HG03571 (cell line): ENCODE data around the gene MICA.
"Not testable (repeated sequence)": the region's sequence is repeated elsewhere in the genome, so short reads cannot be mapped to it uniquely, and the experiment has no call there.

Experiments
- ATAC-seq: cut with Tn5 transposase; IDR thresholded peaks from one replicate; pipeline ENCODE4 v1.9.1; 2021; ENCODE audit not compliant: unreplicated experiment

The MICA gene

DNA sequence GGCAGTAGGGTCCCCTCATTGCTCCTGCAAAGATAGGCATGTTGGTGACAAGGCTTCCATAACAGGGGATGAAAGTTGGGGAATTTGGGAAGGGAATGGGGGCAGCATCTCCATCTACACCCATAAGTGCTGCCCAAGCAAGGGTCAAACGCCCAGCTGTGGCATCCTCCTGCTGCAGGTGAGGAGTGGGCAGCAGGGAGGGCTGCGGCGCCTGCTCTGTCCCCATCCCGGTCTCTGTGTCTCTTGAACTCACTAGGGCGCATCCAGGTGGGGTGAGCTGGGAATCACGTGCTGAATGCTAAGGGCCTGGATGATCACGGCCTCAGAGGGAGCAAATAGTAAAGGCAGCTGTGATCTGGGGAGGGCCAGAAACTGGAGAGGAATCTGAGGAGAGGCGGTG, 9.1 kb downstream of the MICA start:
- ATAC-seq, result no peak

DNA sequence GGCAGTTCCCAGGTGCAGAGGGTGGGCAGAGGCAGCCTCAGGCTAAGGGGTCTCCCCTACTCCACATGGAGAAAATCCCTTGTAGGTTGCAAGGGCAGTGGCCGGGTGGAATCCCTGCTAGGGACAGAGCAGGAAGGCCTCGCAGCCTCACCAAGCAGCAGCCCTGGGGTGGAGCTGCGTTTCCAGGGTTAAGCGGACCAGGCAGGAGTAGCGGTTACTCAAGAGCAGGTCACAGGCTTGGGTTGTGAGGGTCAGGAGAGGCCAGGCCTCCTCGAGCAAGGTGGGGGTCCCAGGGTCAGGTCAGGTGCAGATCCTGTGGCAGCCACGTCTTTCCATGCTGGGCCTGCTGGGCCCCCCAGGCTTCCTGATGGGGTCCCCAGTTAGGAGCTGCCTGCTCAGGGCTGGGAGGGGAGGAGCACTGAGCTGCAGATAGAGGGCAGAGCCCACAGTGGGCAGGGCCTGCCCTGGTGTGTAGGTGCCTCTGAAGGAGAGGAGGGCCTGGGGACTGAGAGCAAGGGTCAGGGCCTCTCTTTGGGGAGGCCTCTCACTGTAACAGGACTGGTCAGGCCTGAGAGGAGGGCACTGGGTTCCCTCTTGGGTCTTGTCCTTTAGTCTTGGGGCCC, 10.9 kb downstream of the MICA start:
- not testable (repeated sequence) for ATAC-seq

DNA sequence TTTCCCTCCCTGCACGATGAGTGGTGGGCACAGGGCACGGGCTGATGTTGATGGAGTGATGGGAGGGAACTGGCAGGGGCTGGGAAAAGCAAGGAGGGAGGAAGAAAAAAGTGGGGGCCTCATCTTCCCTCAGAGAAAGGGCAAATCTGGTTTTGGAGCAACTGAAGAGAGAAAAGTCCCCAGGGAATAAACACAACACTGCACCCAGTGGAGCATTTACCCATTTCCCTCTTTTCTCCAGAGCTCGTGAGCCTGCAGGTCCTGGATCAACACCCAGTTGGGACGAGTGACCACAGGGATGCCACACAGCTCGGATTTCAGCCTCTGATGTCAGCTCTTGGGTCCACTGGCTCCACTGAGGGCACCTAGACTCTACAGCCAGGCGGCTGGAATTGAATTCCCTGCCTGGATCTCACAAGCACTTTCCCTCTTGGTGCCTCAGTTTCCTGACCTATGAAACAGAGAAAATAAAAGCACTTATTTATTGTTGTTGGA, 11.4 kb downstream of the MICA start:
- no peak for ATAC-seq

DNA sequence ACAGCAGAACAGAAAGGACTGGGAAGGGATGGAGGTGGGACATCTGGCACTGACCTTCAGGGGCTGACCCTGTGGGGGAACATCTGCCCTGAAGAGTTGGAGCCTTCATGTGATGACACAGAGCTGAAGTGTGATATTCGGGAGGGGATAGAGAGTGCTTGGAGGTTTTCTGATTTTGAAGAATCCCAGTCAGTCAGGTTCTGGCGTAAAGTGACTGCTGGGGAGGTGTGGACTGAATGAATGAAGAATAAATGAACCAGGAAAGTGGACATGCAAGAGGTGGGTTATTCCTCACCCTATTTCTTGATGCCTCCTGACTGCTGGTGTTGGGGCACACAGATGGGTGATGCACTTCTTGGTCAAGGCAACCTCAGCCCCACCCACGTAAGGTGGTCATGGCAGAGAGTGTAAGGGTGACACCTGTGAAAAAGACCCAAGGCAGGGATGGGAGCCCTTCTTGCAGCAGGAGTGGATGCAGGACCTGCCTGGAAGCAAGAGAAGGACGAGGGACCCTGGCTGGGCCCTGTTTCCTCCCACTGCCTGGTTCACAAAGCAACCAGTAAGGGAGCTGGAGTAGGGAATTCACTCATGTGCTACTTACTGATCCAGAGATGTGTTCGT, 13.1 kb downstream of the MICA start:
- ATAC-seq, result no peak

GRCh38 chr6:31418251-31418650, 14.9 kb downstream of the MICA start:
- ATAC-seq, result no peak

GRCh38 chr6:31419842-31420241, 16.4 kb downstream of the MICA start:
- ATAC-seq, result no peak

DNA sequence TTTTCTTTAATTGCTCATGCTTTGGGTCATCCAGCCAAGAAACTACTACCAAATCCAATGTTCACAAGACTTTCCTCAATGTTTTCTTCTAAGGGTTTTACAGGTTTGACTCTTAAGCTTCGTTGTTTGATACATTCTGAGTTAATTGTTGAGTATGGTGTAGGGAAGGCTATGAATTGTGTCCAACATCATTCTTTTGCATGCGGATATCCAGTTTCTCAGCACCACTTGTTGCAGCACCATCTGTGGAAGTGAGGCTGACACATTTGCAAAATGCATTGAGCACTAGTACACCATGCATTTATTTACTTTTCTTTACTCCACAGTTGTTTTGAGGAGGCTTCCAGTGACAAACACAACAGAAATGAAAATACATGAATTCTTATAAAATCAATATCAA, 17.2 kb downstream of the MICA start:
- ATAC-seq, result no peak

- no peak for ATAC-seq
Measured at GRCh38 chr6:31422587-31422986, 19.2 kb downstream of the MICA start.

GRCh38 chr6:31423550-31423949, 20.2 kb downstream of the MICA start:
- ATAC-seq, result no peak

- no peak for ATAC-seq
Measured at GRCh38 chr6:31426395-31427354, 23.3 kb downstream of the MICA start.

GRCh38 chr6:31430449-31430848, 27.1 kb downstream of the MICA start:
- no peak for ATAC-seq

DNA sequence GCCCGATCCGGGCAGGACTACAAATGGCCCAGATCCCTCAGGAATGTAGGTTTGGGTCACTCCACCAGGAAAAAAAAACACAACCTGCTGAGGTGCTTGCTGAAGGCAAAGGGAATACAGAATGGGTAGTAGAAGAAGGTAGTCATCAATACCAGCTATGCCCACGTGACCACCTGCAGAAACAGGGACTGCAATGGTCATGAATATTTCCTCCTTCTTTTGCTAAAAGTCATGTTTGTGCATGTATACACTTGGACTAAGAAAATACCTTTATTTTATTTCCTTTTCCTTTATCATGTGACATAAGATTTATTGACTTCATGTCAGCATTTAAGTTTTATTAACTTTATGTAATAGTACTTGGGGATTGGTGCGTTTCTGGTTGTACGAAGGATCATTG, 31.7 kb downstream of the MICA start:
- not testable (repeated sequence) for ATAC-seq

DNA sequence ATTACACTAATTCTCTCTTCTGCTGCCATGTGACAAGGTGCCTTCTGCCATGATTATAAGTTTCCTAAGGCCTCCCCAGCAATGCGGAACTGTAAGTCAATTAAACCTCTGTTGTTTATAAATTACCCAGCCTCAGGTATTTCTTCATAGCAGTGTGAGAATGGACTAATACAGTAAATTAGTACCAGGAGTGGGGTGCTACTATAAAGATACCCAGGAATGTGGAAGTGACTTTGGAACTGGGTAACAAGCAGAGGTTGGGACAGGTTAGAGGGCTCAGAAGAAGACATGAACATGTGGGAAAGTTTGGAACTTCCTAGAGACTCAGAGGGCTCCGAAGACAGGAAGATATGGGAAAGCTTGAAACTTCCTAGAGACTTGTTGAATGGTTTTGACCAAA, 34.8 kb downstream of the MICA start:
- ATAC-seq, result no peak

- ATAC-seq, result no peak
Measured at GRCh38 chr6:31438677-31439076, 35.3 kb downstream of the MICA start.

DNA sequence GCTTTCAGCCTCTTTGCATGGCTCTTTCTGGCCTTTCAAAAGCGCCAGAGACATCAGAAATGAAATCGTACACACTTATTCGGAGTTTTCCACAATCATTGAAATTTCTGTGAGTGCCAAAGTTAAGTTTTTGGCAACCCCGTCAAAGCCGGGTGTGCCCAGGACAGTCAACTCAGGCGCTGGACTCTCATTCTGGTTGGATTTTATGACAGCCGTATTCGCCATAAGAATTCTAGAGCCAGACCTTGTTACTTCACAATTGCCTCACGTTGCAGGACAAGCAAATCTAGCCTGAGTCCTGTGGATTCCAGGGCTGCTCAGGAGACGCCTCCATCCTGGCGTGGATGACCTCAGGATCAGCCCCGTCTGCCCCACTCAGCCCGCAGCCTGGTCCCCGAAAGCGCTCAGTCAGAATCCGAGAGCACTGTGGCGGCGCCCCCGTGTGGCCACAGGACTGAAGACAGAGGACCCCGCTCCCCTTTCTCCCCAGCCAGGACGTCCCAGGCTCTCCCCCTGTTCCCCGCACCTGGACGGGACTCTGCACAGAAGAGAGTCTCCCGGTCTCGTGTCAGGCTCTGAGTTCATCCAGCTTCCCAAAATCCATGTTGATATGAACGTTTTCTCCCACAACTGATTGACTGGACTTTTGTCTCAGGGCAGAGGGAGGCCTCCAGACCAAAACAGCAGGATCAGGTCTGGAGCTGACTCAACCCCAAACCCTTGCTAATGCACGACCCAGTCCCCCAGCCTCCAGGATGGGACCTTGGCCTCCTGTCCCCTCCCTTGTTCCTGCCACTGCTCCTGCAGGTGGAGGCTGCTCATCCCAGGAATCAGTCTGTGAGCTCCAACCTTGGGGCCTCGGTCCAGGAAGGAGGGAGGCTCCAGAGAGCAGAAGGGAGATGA, 38.2 kb downstream of the MICA start:
- ATAC-seq, result no peak

- no peak for ATAC-seq
Measured at GRCh38 chr6:31446481-31446880, 43.1 kb downstream of the MICA start.

GRCh38 chr6:31446999-31447789, 43.8 kb downstream of the MICA start:
- not testable (repeated sequence) for ATAC-seq

GRCh38 chr6:31450751-31451150, 47.4 kb downstream of the MICA start:
- ATAC-seq, result no peak

DNA sequence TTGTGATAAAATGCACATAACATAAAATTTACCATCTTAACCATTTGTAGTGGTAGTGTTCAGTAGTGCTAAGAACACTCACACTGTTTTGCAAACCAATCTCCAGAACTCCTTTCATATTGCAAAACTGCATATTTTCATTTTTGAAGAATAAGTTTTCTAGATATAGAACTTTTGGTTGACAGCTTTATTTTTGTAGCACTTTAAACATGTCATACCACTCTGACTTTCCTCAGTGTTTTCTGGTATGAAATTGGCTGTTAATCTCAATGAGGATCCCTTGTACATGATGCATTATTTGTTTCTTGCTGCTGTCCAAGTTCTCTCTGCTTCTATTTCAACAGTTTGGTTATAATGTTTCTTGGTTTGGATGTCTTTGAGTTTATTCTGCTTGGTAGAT, 49.5 kb downstream of the MICA start:
- ATAC-seq, result no peak

- no peak for ATAC-seq
Measured at GRCh38 chr6:31453259-31453658, 49.9 kb downstream of the MICA start.
